Measurements from ENCODE around the gene GPATCH8.

- TF ChIP-seq POLR2A (IDR thresholded peaks at IDR 0.05; ENCODE audit: low read depth, low read length) (no peak), CTCF (IDR thresholded peaks at IDR 0.05; ENCODE audit: extremely low read depth in 1 of 2, insufficient read depth in 1 of 2, low read depth in 1 of 2, low read length in 2 of 2) (no peak), POLR2AphosphoS5 (IDR thresholded peaks at IDR 0.05; ENCODE audit: insufficient read depth, low read depth, low read length) (no peak), MYC (IDR thresholded peaks at IDR 0.05; ENCODE audit: low read depth, low read length) (no peak), EZH2 (IDR thresholded peaks at IDR 0.05; ENCODE audit: borderline replicate concordance, low read depth, low read length, severe bottlenecking) (no peak), FOS (IDR thresholded peaks at IDR 0.05; ENCODE audit: borderline replicate concordance, insufficient read depth, low read length) (no peak), JUN (IDR thresholded peaks at IDR 0.05; ENCODE audit: borderline replicate concordance, insufficient read depth, insufficient read length, low read depth) (no peak)
These were observed 126.4 kb downstream of the GPATCH8 start for GRCh38 chr17:44376779-44377178.

Measured in endothelial cell of umbilical vein (primary cell).